ENCODE results near the gene ZSWIM2.
"Not testable (repeated sequence)": the region's sequence is repeated elsewhere in the genome, so short reads cannot be mapped to it uniquely, and the experiment has no call there.

The ZSWIM2 gene

GRCh38 chr2:186841940-186842339, 7.0 kb downstream of the ZSWIM2 start:
- no peak for FAIRE-seq

- no peak for FAIRE-seq
These were observed 13.3 kb downstream of the ZSWIM2 start for GRCh38 chr2:186835628-186836027.

- no peak for FAIRE-seq
These were observed 21.0 kb downstream of the ZSWIM2 start for GRCh38 chr2:186827862-186828492.

- FAIRE-seq: peak; percentile 24
These were observed 21.6 kb downstream of the ZSWIM2 start for GRCh38 chr2:186827411-186827810.

- no peak for FAIRE-seq
These were observed 26.6 kb downstream of the ZSWIM2 start for GRCh38 chr2:186822323-186822722.

- FAIRE-seq: no peak
These were observed 28.7 kb downstream of the ZSWIM2 start for GRCh38 chr2:186820303-186820702.

GRCh38 chr2:186811760-186812159, 37.2 kb downstream of the ZSWIM2 start:
- not testable (repeated sequence) for FAIRE-seq

- no peak for FAIRE-seq
These were observed 42.4 kb downstream of the ZSWIM2 start for GRCh38 chr2:186806591-186806990.

- FAIRE-seq: not testable (repeated sequence)
These were observed 50.4 kb downstream of the ZSWIM2 start for GRCh38 chr2:186798604-186799003.

- FAIRE-seq: no peak
These were observed 64.0 kb downstream of the ZSWIM2 start for GRCh38 chr2:186784930-186785329.

GRCh38 chr2:186783254-186783653, 65.7 kb downstream of the ZSWIM2 start:
- FAIRE-seq: no peak

- FAIRE-seq: no peak
These were observed 68.2 kb downstream of the ZSWIM2 start for GRCh38 chr2:186780701-186781316.

Data from islet of Langerhans (tissue), 1 donor.